H1 (cell line): Measurements from ENCODE around the gene LAMA4. TPM values are rescaled to one million over a fixed set of nuclear protein-coding genes. Genes with fewer than 3 reads are reported as not detected.

ENCODE experiments used
- CTCF ChIA-PET: fragments of 300-600 bp; sonication (Branson Sonifier 250); formaldehyde crosslinking; loops from one replicate; lab custom pipeline; 2021; ENCODE audit not compliant: partially characterized antibody; lab: Charles Lee
- POLR2A ChIA-PET: fragments of 300-600 bp; sonication (Branson Sonifier 250); formaldehyde crosslinking; loops from one replicate; lab custom pipeline; 2021; ENCODE audit warnings: inconsistent platforms; ENCODE audit not compliant: partially characterized antibody; lab: Charles Lee
- DNase-seq, 2 experiments: peaks; one replicate each; pipeline versions ENCODE4 v3.0.0 to v3.0.0-alpha.2; 2010 to 2022; ENCODE audit warnings: low spot score in 2 of 2, low read depth in 1 of 2, mixed read lengths in 1 of 2
- FAIRE-seq: peaks from 2 replicates; lab custom pipeline; 2011; peaks lifted over from hg19 to GRCh38; lab: Jason Lieb, UNC
- H2AFZ ChIP-seq: 2 replicates; pipeline ENCODE4 v1.8.1; 2012; ENCODE audit warnings: low read length, inconsistent platforms
- H2AK5ac ChIP-seq: 2 replicates; pipeline ENCODE4 v1.6.1; 2013; ENCODE audit warnings: low read depth, low read length
- H2BK120ac ChIP-seq: replicated peaks from 2 replicates; pipeline ENCODE3; 2013; ENCODE audit warnings: low read depth, low read length, inconsistent platforms
- H2BK12ac ChIP-seq: 2 replicates; pipeline ENCODE4 v1.6.1; 2013; ENCODE audit warnings: low read depth, low read length
- H2BK15ac ChIP-seq: 2 replicates; pipeline ENCODE4 v1.6.1; 2013; ENCODE audit warnings: low read length
- H2BK20ac ChIP-seq: 2 replicates; pipeline ENCODE4 v1.6.1; 2013; ENCODE audit warnings: low read length
- H2BK5ac ChIP-seq: 2 replicates; pipeline ENCODE4 v1.6.1; 2013; ENCODE audit warnings: low read depth, low read length
- H3K14ac ChIP-seq: 2 replicates; pipeline ENCODE4 v1.6.1; 2013; ENCODE audit warnings: inconsistent platforms; ENCODE audit not compliant: insufficient read length
- H3K18ac ChIP-seq: 2 replicates; pipeline ENCODE4 v1.6.1; 2013; ENCODE audit warnings: low read length; ENCODE audit errors: extremely low read depth
- H3K23ac ChIP-seq: 2 replicates; pipeline ENCODE4 v1.6.1; 2013; ENCODE audit warnings: inconsistent platforms; ENCODE audit not compliant: insufficient read length
- H3K23me2 ChIP-seq: 2 replicates; pipeline ENCODE4 v1.6.1; 2013; ENCODE audit warnings: low read depth, low read length
- H3K27ac ChIP-seq: 2 replicates; pipeline ENCODE4 v1.6.1; 2011; ENCODE audit warnings: low read depth, low read length, inconsistent platforms
- H3K27me3 ChIP-seq, 4 experiments: replicated peaks in 1 of 4; 1 replicate in 1 of 4; 2 replicates in 3 of 4; pipeline versions ENCODE4 v1.6.1 to v1.8.1; 2011 to 2013; ENCODE audit warnings: low read length in 3 of 4, mild to moderate bottlenecking in 3 of 4, inconsistent platforms in 2 of 4, mixed read lengths in 2 of 4, moderate library complexity in 1 of 4; ENCODE audit not compliant: control insufficient read depth in 3 of 4, insufficient read depth in 3 of 4; ENCODE audit errors: extremely low read depth in 1 of 4
- H3K36me3 ChIP-seq, 4 experiments: 2 replicates each; pipeline versions ENCODE4 v1.6.1 to v1.8.1; 2011 to 2013; ENCODE audit warnings: mild to moderate bottlenecking in 4 of 4, low read length in 3 of 4, moderate library complexity in 2 of 4, control low read depth in 1 of 4, inconsistent platforms in 1 of 4; ENCODE audit not compliant: insufficient read depth in 4 of 4, control insufficient read depth in 2 of 4
- H3K4ac ChIP-seq: replicated peaks from 2 replicates; pipeline ENCODE3; 2013; ENCODE audit warnings: low read length, low read depth, mixed read lengths, inconsistent platforms; ENCODE audit not compliant: insufficient read length
- H3K4me1 ChIP-seq, 4 experiments: replicated peaks in 1 of 4; 1 replicate in 1 of 4; 2 replicates in 3 of 4; pipeline versions ENCODE4 v1.6.1 to v1.8.1; 2011 to 2013; ENCODE audit warnings: low read length in 3 of 4, inconsistent platforms in 2 of 4, mixed read lengths in 1 of 4; ENCODE audit not compliant: insufficient read depth in 4 of 4, control insufficient read depth in 3 of 4
- H3K4me2 ChIP-seq, 2 experiments: 2 replicates each; pipeline versions ENCODE4 v1.6.1 to v1.8.1; 2011 to 2013; ENCODE audit warnings: low read depth in 2 of 2, low read length in 2 of 2, control low read depth in 1 of 2, inconsistent platforms in 1 of 2, mild to moderate bottlenecking in 1 of 2; ENCODE audit not compliant: insufficient read depth in 1 of 2
- H3K4me3 ChIP-seq, 4 experiments: fragments of 200-600, 300-600 bp in 1 of 4; sonication (generic), shearing (Covaris generic), sonication (Bioruptor Twin) in 1 of 4; 2 replicates each; pipeline versions ENCODE4 v1.5.1 to v1.8.1; 2011 to 2016; ENCODE audit warnings: low read length in 4 of 4, low read depth in 3 of 4, control low read depth in 2 of 4, inconsistent platforms in 2 of 4, mild to moderate bottlenecking in 2 of 4, mixed read lengths in 1 of 4, moderate library complexity in 1 of 4; ENCODE audit not compliant: insufficient read depth in 2 of 4; ENCODE audit errors: extremely low read depth in 1 of 4
- H3K56ac ChIP-seq: replicated peaks from 2 replicates; pipeline ENCODE3; 2013; ENCODE audit warnings: low read depth, mild to moderate bottlenecking, mixed read lengths, low read length, inconsistent platforms; ENCODE audit not compliant: insufficient read length
- H3K79me1 ChIP-seq: 2 replicates; pipeline ENCODE4 v1.6.1; 2013; ENCODE audit warnings: low read depth, low read length, control low read depth
- H3K79me2 ChIP-seq, 2 experiments: 2 replicates each; pipeline versions ENCODE4 v1.6.1 to v1.8.1; 2012 to 2013; ENCODE audit warnings: low read length in 2 of 2, mild to moderate bottlenecking in 2 of 2, inconsistent platforms in 1 of 2; ENCODE audit not compliant: insufficient read depth in 2 of 2, control insufficient read depth in 1 of 2
- H3K9ac ChIP-seq, 4 experiments: replicated peaks in 1 of 4; 1 replicate in 1 of 4; 2 replicates in 3 of 4; pipeline versions ENCODE4 v1.6.1 to v1.8.1; 2011 to 2013; ENCODE audit warnings: low read depth in 3 of 4, low read length in 3 of 4, control low read depth in 2 of 4, mild to moderate bottlenecking in 2 of 4, moderate library complexity in 2 of 4, inconsistent platforms in 1 of 4; ENCODE audit errors: extremely low read depth in 1 of 4
- H3K9me3 ChIP-seq, 2 experiments: 2 replicates each; pipeline versions ENCODE4 v1.6.1 to v1.8.1; 2012 to 2013; ENCODE audit warnings: mild to moderate bottlenecking in 2 of 2, moderate library complexity in 2 of 2, control low read depth in 1 of 2, inconsistent platforms in 1 of 2, low read depth in 1 of 2, low read length in 1 of 2, mixed read lengths in 1 of 2; ENCODE audit not compliant: insufficient read depth in 2 of 2
- H4K20me1 ChIP-seq, 2 experiments: replicated peaks in 1 of 2; 2 replicates each; pipeline versions ENCODE3 to v1.8.1; 2011 to 2013; ENCODE audit warnings: inconsistent platforms in 2 of 2, low read length in 2 of 2, mild to moderate bottlenecking in 1 of 2; ENCODE audit not compliant: insufficient read depth in 2 of 2, control insufficient read depth in 1 of 2
- H4K5ac ChIP-seq: 2 replicates; pipeline ENCODE4 v1.6.1; 2013; ENCODE audit warnings: low read length, low read depth, mixed read lengths, inconsistent platforms; ENCODE audit not compliant: insufficient read length
- H4K8ac ChIP-seq: 2 replicates; pipeline ENCODE4 v1.8.0; 2013; ENCODE audit warnings: mild to moderate bottlenecking, moderate library complexity, low read length, inconsistent platforms; ENCODE audit not compliant: insufficient read depth; ENCODE audit errors: extremely low read depth
- H4K91ac ChIP-seq: replicated peaks from 2 replicates; pipeline ENCODE3; 2013; ENCODE audit warnings: low read length, mixed read lengths, inconsistent platforms; ENCODE audit not compliant: insufficient read length
- BRCA1 ChIP-seq: IDR thresholded peaks from 2 replicates; pipeline ENCODE4 v1.6.1; 2012; ENCODE audit warnings: low read depth, low read length, improper control_type of control experiment
- CBX5 ChIP-seq: fragments of 300-800, 300-1000 bp; sonication (generic); IDR thresholded peaks from 2 replicates; pipeline ENCODE4 v1.7.1; 2016; ENCODE audit warnings: antibody characterized with exemption, low read length, low read depth
- CHD1 ChIP-seq: IDR thresholded peaks from 2 replicates; pipeline ENCODE4 v1.6.1; 2012; ENCODE audit warnings: low read depth, low read length, improper control_type of control experiment
- GABPA ChIP-seq: IDR thresholded peaks from 2 replicates; pipeline ENCODE4 v1.6.1; 2011; ENCODE audit warnings: mild to moderate bottlenecking, low read length, moderate library complexity, borderline replicate concordance; ENCODE audit not compliant: insufficient read depth
- GTF2F1 ChIP-seq: IDR thresholded peaks from 2 replicates; pipeline ENCODE4 v1.6.1; 2012; ENCODE audit warnings: low read depth, low read length, improper control_type of control experiment, borderline replicate concordance
- NANOG ChIP-seq: IDR thresholded peaks from 2 replicates; pipeline ENCODE4 v1.6.1; 2011; ENCODE audit warnings: low read length, low read depth, mild to moderate bottlenecking, inconsistent platforms; ENCODE audit not compliant: insufficient read depth, poor library complexity, severe bottlenecking
- NRF1 ChIP-seq: IDR thresholded peaks from 2 replicates; pipeline ENCODE4 v1.6.1; 2011; ENCODE audit warnings: mild to moderate bottlenecking, low read depth, low read length, improper control_type of control experiment
- POU5F1 ChIP-seq: IDR thresholded peaks from 2 replicates; pipeline ENCODE4 v1.6.1; 2011; ENCODE audit warnings: low read depth, mild to moderate bottlenecking, low read length, moderate library complexity
- RFX5 ChIP-seq: IDR thresholded peaks from 2 replicates; pipeline ENCODE4 v1.6.1; 2011; ENCODE audit warnings: low read depth, low read length, improper control_type of control experiment, borderline replicate concordance
- SAP30 ChIP-seq: fragments of 300-600 bp; sonication (generic); IDR thresholded peaks from 2 replicates; pipeline ENCODE4 v1.7.1; 2012; ENCODE audit warnings: low read length, moderate library complexity, mild to moderate bottlenecking, inconsistent platforms; ENCODE audit not compliant: insufficient read depth, insufficient replicate concordance
- SP1 ChIP-seq: IDR thresholded peaks from 2 replicates; pipeline ENCODE4 v1.6.1; 2011; ENCODE audit warnings: low read depth, low read length
- SP4 ChIP-seq: IDR thresholded peaks from 2 replicates; pipeline ENCODE4 v1.6.1; 2012; ENCODE audit warnings: low read length, inconsistent platforms
- SRF ChIP-seq: IDR thresholded peaks from 2 replicates; pipeline ENCODE4 v1.6.1; 2011; ENCODE audit warnings: mild to moderate bottlenecking, low read depth, low read length, moderate library complexity
- TCF12 ChIP-seq: IDR thresholded peaks from 2 replicates; pipeline ENCODE4 v1.6.1; 2011; ENCODE audit warnings: low read depth, mild to moderate bottlenecking, low read length
- WGBS, 2 experiments: shearing (Covaris generic) in 1 of 2; methylation state at CpG; one replicate each; pipeline versions ENCODE4 v1.1.6 to v1.1.7; 2013 to 2015; ENCODE audit warnings: low lambda C conversion rate in 2 of 2, mixed read lengths in 2 of 2, inconsistent platforms in 1 of 2, low coverage in 1 of 2, missing lambda C conversion rate in 1 of 2; ENCODE audit not compliant: insufficient replicate concordance in 2 of 2, insufficient coverage in 1 of 2, insufficient read length in 1 of 2; ENCODE audit errors: extremely low coverage in 1 of 2, missing lambda C conversion rate in 1 of 2; 5-methylcytosine and 5-hydroxymethylcytosine counted together
- polyA plus RNA-seq, 7 experiments: library from polyadenylated mRNA; depleted of rRNA in 3 of 7; stranded (reverse) in 5 of 7; unstranded in 2 of 7; fragments of >200 nt in 5 of 7; fragments of 200-250 nt in 2 of 7; gene quantifications; 1 replicate in 5 of 7; 2 replicates in 1 of 7; 4 replicates in 1 of 7; pipeline versions ENCODE4 v1.2.1 to v1.2.3, GENCODE V29; 2011 to 2013; ENCODE audit warnings: missing spikeins in 2 of 7, mixed read lengths in 2 of 7
- total RNA-seq: library from RNA; stranded (reverse); fragmentation: NEBNext Ultra II Directional; extraction: Animal tissue kit (Norgen Biotek cat#: 25700); gene quantifications from 2 replicates; pipeline ENCODE4 v1.2.1, GENCODE V29; 2021

Gene LAMA4
- total and polyA plus RNA-seq, 2 of the 8 experiments (the other 6 are each of a cell fraction or from before 2014, with no cell fraction given) = 0.95 to 1.5 TPM

GRCh38 chr6:112287577-112288225 lies 33.3 kb upstream of the LAMA4 start:
- Histone ChIP-seq H2BK15ac (no peak overlapping the region), H3K56ac (no peak overlapping the region), H3K4me3 (no peak overlapping the region), H3K23ac (no peak overlapping the region), H3K9me3 (no peaks in the 10 kb centered on the region), H4K20me1 (no peaks in the 10 kb centered on the region), H3K27ac (no peak overlapping the region), H4K91ac (no peak overlapping the region), H2BK5ac (no peak overlapping the region), H3K9ac (no peak overlapping the region), H3K4ac (no peak overlapping the region), H2AK5ac (no peak overlapping the region), H3K79me2 (no peaks in the 10 kb centered on the region), H2BK20ac (no peak overlapping the region), H3K4me2 (no peak overlapping the region), H3K4me1 (no peaks in the 10 kb centered on the region), H4K8ac (no peak overlapping the region), H2BK120ac (no peak overlapping the region), H2AFZ (no peak overlapping the region), H3K36me3 (no peaks in the 10 kb centered on the region), H2BK12ac (no peak overlapping the region), H3K18ac (no peak overlapping the region), H3K23me2 (no peaks in the 10 kb centered on the region), H3K27me3 (no peaks in the 10 kb centered on the region), H4K5ac (no peak overlapping the region), H3K14ac (no peak overlapping the region), H3K79me1 (no peaks in the 10 kb centered on the region)
- DNase-seq (no peak), FAIRE-seq (peak; percentile 13)
- TF ChIP-seq GABPA = no peak
- TF ChIP-seq SRF = no peak
- TF ChIP-seq GTF2F1 = no peak
- TF ChIP-seq RFX5 = no peak
- no peak for TF ChIP-seq POU5F1
- no peak for TF ChIP-seq BRCA1
- TF ChIP-seq SP1 = no peak
- no peak for TF ChIP-seq CHD1
- no peak for TF ChIP-seq CBX5
- TF ChIP-seq SAP30 = no peak
- TF ChIP-seq NRF1 = no peak
- no peak for TF ChIP-seq TCF12
- TF ChIP-seq SP4 = no peak
- no peak for TF ChIP-seq NANOG
- ChIA-PET POLR2A (no interaction called here), CTCF (interaction anchor here (1.0 to 3.3 kb wide), 4 partner anchors 10 to 107 kb away, joined by 3 to 14 read pairs (median 7); no protein-coding TSS in a partner anchor)
- 90% methylated on average over 4 of the region's 4 CpGs; no CpG with 5 or more reads in 1 of the 2 experiments for WGBS, 2 experiments
